NAMALWA (cell line): ENCODE data around the gene IL17C.

Experiments used
- DNase-seq: peaks from one replicate; pipeline ENCODE4 v3.0.0-alpha.2; 2015; ENCODE audit warnings: low spot score

IL17C gene

DNA sequence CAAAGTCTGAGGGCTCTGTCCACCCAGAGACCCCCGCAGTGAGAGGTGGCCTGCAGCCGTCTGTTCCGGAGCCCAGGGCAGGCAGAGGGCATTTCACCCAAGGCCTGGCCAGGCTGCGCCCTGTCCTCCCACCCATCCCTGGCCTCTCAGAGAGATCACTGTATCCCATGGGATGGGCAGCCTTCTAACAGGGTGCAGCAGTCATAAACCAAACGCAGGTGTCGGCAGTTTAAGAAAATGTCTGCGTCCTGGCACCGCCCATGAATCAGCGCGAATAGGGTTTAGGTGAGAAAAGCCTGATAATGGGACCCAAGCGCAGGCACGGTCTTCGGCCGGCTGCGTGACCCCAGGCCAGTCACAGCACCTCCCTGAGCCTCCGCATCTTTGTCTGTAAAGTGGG lies 7.1 kb downstream of the IL17C start:
- DNase-seq: no peak

DNA sequence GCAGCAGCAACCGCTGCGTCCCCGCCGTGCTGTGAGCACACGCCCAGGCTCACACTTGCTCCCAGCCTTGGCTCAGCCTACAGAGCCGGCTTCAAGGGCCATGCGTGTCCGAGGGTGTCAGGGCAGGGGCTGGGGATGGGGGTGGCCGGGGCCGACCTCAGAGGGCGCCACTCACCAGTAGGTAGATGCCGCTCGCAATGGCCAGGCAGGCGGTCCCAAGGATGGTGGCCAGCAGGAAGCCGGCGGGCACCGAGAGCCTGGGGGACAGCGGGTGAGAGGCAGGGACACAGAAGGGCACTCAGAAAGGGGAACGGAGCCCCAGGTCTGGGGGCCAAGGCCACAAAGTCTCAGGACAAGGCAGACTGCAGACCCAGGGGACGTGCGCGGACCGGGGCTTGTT lies 7.6 kb downstream of the IL17C start:
- no peak for DNase-seq

DNA sequence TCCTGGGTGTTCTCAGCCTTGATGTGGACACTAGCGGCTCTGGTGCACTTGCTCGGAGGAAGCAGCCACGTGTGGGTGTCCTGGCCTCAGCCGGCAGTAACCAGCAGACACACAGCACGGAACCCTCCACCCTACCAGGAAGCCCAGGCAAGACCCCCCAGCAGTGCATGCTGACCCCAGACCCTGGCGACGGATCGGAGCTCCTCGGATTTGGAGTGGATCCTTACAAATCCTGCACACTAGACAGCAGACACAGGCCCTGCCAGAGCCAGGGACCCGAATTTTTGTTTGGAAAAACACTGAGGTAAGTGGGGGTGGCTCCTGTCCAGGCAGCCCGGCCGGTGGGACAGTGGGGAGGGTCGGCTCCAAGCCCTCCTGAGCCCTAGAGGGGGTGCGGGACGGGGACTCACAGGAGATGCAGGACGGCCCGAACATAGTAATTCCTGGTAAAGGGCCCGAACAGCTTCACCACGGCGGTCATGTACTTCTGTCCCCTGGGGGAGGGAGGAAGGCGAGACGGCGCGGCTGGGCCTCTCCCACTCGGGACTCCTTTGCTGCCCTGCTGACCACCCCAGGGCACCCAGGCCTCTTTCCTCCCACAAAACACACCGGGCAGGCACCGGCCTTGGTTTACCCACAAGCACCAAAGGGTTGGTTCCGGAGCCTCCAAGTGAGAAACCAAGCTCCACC lies 8.1 kb downstream of the IL17C start:
- DNase-seq: no peak

DNA sequence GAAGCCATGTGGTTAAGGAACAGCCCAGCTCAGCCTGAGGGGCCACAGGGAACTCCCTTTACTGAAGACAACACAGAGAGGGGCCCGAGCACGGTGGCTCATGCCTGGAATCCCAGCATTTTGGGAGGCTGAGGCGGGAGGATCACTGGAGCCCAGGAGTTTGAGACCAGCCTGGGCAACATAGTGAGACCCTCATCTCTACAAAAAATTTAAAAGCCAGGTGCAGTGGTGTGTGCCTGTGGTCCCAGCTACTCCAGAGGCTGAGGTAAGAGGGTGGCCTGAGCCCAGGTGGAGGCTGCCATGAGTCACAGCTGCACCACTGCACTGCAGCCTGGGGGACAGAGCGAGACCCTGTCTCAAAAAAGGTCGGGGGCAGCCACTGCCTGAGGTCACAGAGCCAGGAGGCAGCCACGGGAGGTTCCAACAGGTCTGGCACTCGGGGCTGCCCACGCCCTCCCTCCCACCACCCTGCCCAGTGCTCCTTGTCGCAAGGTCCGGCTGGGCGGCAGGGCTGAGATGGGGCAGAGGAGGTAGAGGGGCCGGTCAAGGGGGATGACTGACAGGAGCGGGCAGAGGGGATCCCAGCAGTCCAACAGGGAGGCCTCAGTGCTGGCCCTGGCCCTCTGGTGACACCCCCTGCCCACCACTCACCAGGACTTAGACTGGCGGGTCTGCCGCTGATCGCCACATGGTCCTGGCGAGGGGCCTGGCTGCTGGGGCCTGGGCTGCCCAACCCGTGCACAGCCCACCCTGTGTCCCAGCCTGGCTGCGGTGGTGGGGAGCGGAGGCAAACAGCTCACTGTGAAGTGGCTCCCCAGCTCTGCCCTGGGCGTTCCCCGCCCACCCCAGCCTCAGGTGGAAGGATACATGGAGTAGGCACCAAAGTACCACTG lies 9.1 kb downstream of the IL17C start:
- no peak for DNase-seq

DNA sequence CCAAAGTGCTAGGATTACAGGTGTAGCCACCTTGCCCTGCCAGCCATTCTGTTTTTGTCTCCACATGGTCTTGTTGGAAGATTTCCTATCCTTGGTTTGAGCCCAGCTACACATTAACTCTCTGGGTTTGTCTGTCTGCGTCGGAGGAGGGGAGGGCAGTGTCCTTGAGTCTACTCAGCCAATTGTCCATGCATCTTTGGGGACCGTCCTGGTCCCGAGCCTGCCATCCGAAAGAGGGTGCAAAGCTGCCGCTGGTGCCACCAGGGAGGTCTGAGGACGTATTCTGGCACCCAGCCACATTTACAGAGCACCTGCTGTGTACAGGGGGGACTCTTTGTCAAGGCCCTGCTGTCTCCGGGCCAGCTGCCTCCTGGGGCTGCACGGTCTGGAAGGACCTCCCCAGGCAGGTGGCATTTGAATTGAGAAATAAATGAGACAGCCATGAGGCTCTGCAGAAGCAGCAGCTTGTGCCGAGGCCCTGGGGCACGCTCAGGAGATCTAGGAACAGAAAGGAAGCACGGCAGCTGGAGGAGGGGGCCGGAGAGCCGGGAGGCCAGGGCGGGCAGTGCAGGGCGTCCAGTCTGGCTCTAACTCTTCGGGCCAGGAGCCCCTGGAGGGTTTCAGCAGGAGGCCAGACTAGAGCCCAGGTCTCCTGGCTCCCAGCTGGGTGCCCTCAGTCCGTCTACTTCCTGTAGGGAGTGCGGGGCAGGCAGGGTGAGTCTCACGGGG lies 11.0 kb downstream of the IL17C start:
- peak; percentile 55 for DNase-seq

DNA sequence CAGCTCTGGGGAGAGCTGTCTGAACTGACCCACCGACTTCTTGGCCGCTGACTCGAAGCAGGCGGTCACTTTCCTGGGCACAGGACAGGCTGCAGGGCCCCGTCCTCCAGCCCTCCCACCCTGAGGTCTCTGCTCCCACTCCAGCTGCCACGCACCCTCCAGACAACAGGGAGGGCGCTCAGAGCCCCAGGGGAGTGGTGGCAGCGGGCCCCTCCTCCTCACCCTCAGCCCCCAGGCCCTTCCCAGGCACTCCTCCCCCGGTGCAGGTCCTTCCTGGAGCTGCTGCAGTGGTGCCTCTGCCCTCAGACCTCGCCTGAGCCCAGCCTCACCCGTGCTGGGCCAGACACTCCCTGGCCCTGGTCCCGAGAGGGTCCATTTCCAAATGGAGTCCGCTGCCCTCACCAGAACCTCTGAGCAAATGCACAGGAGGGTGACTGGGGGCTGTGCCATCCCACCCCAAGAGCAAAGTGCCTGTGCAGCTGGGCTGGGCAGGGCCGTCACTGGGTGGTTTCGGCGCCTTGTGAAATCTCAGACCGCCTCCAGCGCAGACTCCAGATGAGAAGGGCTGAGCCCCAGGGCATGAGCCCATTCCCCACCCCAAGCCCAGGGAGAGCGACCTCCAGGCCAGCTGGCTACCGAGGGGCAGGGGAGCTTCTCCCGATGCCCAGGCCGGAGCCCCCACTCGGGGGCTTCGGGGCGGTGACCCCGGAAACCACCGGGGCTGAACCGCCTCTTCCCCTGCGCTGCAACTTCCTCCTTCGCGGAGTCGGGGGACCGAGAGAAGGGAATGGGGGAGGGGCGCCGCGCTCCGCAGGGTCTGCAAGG lies 11.8 kb downstream of the IL17C start:
- DNase-seq: peak; percentile 66

DNA sequence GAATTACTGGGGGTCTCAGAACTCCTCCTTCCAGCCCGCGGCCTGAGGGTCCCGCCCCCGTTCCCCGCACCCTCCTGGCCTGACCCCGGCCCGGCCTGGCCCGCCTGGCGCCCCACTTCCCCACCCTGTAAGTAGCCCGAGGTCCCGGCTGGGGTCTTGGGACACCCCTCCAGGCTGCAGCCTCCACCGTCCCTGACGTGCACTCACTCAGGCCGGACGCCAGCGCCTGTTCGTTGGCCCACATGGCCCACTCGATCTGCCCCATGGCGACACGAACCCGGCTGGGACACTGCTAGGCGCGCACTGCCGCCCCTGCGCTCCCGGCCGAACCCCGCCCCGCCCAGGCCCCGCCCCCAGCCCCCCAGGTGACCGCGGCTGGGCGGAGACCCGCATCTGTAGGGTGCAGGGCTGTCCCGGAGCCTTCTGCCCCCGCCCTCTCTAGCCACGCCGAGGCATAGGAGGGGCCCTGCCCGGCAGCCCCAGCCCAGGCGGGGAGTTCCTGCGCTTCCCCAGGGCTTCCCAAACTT lies 12.4 kb downstream of the IL17C start, which contains the start of gene CYBA:
CYBA (minus strand) TSS at position 305 of the 527 bp plus-strand sequence; CDS start at position 265, 40 bp downstream.
- DNase-seq: peak; percentile 90

DNA sequence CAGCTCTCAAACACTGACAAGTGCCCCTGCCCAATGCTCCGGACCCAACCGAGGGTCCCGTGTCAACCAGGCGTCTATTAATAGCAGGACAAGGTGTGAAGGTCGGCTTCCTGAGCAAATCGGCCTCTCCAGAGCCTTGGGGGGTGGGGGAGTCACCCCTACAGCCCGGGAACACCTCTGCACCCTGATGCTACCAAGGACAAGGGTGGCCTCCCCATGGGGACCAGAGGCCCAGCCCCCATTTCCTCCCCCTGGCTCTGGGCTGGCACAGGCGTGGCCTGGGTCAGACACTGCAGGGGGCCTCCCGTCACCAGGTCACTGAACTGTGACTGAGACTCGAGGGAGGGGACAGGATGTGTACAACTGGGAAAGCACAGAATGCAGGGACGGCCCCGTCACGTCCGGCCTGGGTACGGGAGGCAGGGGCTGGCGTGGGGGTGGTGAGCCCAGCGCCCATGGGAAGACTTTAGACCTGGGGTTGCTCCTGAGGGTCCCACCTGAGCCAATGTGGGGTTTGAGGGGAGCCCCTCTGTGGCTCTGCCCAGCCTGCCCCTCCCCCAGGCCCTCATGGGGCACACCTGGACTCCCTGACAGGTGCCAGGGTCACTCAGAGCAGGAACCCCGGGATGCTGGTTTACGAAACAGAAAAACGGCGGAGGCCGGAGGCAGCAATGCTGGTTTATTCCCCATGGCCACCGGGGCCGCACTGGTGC lies 13.1 kb downstream of the IL17C start:
- peak; percentile 95 for DNase-seq

DNA sequence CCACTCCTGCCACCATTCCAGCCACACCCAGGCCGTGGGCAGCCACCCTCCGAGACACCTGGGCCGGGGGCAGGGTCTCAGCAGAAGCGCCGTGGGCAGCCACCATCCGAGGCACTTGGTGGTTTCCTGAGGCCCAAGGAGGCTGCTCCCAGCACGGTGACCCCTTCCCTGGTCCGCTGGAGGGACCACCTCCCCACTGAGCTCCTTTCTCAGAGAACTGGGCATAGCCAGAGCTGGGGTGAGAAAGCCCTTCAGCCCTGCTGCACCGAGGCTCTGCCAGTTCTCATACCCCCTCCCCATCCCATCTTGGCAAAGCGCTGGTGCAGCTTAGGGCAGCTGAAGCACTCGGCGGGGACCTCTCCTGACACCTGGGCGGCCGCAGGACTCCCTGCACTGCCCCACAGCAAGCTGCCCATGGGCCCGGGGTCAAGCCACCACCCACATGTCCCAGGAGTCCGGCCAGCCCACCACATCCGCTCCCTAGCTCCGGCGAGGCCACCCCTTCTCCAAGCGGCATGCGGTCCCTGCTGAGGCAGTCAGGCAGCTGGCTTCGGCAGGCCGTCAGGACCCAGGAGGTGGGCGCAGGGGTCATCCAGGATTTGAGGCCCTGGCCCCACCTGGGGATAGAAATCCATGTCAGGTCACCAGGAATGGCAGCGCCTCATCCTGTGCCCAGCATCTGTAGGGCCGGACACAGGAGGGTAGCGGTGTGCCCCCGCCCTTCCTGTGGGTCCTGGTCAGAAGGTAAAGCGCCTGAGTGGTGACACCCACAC lies 13.8 kb downstream of the IL17C start:
- DNase-seq: no peak

DNA sequence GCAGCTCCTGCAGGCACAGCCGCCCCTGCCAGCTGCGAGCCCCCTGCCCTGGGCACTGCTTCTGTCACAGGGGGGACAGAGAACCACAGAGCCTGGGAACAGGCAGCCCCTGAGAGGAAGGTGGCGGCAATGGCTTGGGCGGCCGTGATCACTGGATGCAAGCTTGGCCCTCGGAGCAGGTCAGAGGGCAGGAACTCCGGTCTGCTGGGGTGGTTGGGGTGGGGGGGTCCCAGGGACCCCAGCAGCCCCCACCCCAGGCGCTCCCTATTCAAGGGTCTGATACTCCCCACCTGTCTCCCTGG lies 14.3 kb downstream of the IL17C start:
- DNase-seq: no peak

DNA sequence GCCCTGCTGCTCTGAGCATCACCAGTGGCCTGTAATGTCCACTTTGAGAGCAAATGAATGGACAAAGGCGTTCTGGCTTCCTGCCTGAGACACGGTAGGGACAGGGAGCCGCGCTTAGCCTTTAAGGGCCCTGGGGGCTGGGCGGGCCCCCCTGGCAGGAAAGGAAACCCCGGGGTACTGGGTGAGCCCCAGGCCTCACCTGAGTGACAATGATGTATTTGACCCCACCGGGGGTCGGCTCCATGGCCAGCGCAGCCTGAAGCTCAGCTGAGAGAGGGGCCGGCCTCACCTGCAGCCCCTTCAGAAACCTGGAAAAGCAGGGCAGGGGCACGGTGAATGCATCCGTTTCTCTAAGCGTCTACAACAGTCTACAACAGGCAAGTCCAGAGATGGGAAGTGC lies 14.7 kb downstream of the IL17C start:
- no peak for DNase-seq

DNA sequence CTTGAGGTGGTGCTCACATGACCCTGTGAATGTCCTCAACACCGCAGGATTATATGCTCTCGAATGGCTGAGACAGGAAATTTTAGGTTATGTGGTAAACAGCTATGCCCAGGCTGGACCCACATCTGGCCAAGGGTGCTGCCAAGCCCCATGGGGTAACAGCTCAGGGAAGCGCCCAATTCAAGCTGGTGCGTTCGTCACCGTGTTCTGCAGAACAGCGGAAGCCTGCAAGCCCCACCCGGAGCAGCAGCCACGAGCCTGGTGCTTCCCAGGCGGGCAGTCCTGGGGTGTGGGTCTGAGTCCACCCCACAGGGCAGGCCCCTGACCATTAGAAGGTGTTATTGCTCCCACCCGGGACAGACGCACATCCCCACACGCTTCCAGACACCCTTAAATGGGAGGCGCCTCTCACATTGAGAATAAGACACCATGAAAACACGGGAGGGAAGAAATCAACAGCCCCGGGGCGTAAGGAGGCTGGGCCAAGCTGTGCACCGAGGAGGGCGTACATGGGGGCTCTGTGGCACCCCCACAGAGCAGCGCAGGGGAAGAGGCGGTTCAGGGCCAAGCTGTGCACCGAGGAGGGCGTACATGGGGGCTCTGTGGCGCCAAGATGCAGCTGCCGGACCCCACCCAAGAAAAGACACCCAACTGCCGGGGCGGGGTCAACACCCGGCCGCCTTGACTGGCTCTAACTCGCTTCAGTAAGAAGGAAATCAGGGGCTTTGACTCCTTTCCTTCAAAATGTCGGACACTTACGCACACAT lies 15.4 kb downstream of the IL17C start:
- DNase-seq: no peak

DNA sequence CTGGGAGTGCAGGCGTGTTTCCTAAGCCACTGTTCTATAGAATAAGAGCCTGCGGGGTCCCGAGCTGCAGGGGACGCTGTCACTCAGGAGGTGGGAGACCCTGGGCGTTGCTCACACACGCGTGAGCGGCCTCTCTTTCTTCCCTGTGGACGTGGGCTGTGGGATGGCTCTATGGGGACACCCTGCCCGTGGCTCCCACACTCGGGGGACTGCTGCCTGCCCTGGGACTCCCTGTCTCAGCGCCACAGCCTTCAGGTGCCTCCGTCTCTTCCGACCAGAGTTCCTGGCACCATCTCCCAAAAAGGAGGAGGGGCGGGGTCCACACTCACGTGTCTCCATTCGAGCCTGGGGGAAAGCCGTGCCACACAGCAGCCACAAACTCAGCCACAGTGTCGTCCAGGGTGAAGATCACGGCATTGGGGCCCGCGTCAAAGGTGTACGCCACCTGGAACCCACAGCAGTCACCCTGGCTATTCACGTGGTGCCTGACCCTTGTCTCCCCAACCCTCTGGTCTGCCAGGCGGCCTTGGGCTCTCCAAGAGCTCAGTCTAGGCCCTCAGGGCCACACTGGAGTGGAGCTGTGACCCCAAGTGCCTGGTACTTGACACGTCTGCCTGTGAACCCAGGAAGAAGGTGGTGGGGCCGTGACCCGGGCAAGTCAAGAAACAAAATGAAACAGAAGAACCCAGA lies 16.1 kb downstream of the IL17C start:
- no peak for DNase-seq

DNA sequence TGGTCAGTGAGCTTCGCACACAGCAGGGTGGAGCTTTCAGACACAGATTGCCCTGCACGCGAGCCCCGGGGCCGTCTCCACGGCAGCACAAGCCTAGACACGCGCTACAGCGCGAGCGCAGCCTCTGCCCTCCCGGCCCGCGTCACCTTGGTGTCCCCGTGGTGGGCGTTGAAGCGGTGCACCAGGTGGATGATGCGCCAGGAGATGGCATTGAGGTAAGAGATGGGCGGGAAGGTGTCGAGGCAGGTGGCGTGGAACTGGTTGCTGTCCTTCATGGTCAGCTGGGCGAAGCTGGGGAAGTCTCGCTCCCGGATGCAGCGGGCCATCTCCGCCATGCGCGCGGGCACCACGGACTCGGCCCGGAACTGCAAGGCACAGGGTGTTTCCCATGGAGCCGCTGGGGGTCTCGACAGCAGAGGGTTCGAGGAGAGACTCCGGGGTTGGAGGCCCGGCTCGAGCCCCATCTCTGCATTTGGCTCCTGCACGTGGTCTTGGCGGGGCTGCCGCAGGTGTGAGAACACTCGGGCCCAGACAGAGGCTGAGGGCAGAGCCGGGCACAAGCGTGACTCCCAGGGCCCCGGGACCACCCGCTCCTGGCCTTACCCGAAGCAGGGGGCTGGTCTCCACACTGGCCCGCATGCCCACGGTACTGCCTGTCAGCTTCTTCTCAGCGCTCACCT lies 16.8 kb downstream of the IL17C start:
- no peak for DNase-seq

DNA sequence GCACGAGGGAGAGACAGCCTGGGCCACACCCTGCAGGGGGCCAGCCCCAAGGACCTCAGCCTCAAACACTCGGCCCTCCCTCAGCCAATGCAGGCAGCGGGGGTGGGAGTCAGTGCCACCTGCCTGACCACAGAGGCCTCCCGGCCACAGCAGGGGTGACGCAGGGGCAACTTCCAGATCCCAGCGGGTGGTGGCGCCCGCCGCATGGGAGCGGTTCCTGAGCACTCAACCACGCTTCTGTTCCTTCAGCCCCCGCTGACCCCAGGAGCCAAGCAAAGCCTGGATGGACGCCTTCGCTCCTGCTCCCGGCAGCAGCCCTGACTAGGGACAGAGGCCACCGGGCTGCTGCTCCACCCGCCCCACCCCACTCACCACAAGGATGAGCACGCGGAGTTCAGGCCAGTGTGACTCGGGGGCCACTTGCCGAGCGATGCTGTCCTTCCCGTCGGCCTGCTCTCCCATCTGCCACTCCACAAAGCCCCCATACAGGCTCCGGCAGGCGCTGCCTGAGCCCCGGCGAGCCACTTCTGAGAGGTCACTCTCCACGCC lies 17.4 kb downstream of the IL17C start:
- DNase-seq: no peak

DNA sequence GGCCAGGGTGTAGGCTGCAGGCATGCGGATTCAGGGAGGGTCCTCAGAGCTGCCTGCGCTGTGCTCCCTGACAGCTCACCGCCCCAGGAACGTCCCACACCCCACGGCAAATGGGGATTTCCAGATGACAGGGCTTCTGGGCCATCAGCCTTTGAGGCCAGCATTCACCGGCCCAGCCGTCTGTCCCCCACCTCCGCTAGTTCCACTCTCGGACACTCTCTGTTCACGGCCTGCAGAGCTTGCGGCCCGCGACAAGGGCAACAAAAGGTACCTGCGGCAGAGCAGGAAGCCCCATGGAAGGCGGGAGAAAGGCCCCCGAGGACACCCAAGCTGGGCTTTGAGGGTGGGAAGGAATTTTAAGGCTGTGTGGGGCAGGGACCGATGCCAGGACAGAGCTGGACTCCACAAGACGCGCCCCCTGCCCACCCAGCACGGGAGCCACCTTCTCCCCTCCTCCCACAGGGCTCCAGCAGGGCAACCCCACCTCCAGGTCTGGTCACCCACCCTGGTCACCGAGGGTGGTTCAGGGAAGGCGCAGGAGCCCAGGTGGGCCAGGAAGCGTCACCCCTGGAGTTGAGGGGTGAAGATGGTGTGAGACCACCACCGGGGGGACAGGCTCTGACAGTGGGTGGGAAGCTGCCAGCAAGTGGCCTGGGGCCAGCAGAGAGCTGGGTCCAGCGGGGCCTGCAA lies 18.1 kb downstream of the IL17C start:
- DNase-seq: no peak

DNA sequence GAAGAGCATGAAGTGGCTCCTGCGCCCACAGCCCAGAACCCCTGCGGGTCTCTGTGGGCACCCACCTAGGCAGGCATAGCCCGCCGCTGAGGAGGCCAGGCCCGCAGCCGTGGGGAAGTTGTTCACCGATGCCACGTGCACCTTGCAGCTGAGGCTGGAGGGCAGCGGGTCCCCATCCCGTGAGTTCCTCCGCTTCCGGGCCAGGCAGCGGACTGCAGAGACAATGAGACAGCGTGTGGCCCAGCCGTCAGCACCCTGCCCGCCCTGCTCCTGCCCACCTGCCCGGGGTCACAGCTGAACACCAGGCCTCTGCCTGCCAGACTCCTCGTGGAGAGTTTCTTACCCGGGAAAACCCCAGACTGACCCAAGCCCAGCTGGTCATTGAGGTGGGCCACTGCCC lies 19.0 kb downstream of the IL17C start:
- DNase-seq: no peak
